ENCODE data around the gene PLXNA2.

- TF ChIP-seq POLR2A (IDR thresholded peaks at IDR 0.05), result no peak
- TF ChIP-seq, protein P1, sequence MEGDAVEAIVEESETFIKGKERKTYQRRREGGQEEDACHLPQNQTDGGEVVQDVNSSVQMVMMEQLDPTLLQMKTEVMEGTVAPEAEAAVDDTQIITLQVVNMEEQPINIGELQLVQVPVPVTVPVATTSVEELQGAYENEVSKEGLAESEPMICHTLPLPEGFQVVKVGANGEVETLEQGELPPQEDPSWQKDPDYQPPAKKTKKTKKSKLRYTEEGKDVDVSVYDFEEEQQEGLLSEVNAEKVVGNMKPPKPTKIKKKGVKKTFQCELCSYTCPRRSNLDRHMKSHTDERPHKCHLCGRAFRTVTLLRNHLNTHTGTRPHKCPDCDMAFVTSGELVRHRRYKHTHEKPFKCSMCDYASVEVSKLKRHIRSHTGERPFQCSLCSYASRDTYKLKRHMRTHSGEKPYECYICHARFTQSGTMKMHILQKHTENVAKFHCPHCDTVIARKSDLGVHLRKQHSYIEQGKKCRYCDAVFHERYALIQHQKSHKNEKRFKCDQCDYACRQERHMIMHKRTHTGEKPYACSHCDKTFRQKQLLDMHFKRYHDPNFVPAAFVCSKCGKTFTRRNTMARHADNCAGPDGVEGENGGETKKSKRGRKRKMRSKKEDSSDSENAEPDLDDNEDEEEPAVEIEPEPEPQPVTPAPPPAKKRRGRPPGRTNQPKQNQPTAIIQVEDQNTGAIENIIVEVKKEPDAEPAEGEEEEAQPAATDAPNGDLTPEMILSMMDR (IDR thresholded peaks at IDR 0.05), result no peak
These were observed 94.2 kb downstream of the PLXNA2 start for GRCh38 chr1:208149776-208150514.
